B cell (primary cell): ENCODE data around the gene OCA2. TPM values are rescaled to one million over a fixed set of nuclear protein-coding genes. Genes with fewer than 3 reads are reported as not detected.

Experiments
- ATAC-seq: fragments of 200-7000 bp; cut with Tn5 transposase; one replicate; pipeline ENCODE4 v1.10.0; 2021; ENCODE audit warnings: low read depth, mild to moderate bottlenecking, moderate number of reproducible peaks, moderate library complexity
- CTCF ChIA-PET: fragments of 350-600 bp; sonication (Branson Sonifier 250); formaldehyde crosslinking; loops from one replicate; lab custom pipeline; 2021; ENCODE audit warnings: antibody characterized with exemption, inconsistent platforms; lab: Charles Lee
- POLR2A ChIA-PET: fragments of 350-600 bp; sonication (Branson Sonifier 250); formaldehyde crosslinking; loops from one replicate; lab custom pipeline; 2021; ENCODE audit warnings: antibody characterized with exemption; lab: Charles Lee
- DNase-seq: peaks from one replicate; pipeline ENCODE4 v3.0.0; 2013
- H2AFZ ChIP-seq: 2 replicates; pipeline ENCODE4 v1.6.1; 2012; ENCODE audit warnings: mild to moderate bottlenecking, low read depth, low read length; ENCODE audit not compliant: insufficient read depth, poor library complexity, severe bottlenecking
- H3K27ac ChIP-seq, 2 donors: 1 replicate in 1 of 2; 2 replicates in 1 of 2; pipeline ENCODE4 v1.5.1; 2012 to 2013; ENCODE audit warnings: low read length in 2 of 2, mild to moderate bottlenecking in 2 of 2, moderate library complexity in 1 of 2
- H3K27me3 ChIP-seq, 4 experiments: fragments of 200-600 bp in 1 of 4; sonication (generic) in 1 of 4; replicated peaks in 1 of 4; 1 replicate in 2 of 4; 2 replicates in 2 of 4; pipeline versions ENCODE4 v1.6.1 to v1.7.0; 2013 to 2016; ENCODE audit warnings: low read length in 3 of 4, mild to moderate bottlenecking in 2 of 4, mixed read lengths in 1 of 4, moderate library complexity in 1 of 4; ENCODE audit not compliant: insufficient read depth in 4 of 4, control insufficient read depth in 3 of 4; ENCODE audit errors: control extremely low read depth in 1 of 4
- H3K36me3 ChIP-seq, 2 experiments: replicated peaks in 1 of 2; 1 replicate in 1 of 2; 2 replicates in 1 of 2; pipeline versions ENCODE4 v1.6.1 to v1.7.1; 2013; ENCODE audit warnings: low read length in 1 of 2; ENCODE audit not compliant: insufficient read depth in 2 of 2, control insufficient read depth in 1 of 2; ENCODE audit errors: control extremely low read depth in 1 of 2, extremely low read depth in 1 of 2
- H3K4me1 ChIP-seq, 2 donors: fragments of 200-600 bp in 1 of 2; sonication (generic) in 1 of 2; 1 replicate in 1 of 2; 2 replicates in 1 of 2; pipeline versions ENCODE4 v1.5.1 to v1.6.1; 2013 to 2017; ENCODE audit warnings: low read length in 2 of 2; ENCODE audit not compliant: control insufficient read depth in 2 of 2, insufficient read depth in 2 of 2
- H3K4me2 ChIP-seq: replicated peaks from 2 replicates; pipeline ENCODE3; 2012; ENCODE audit warnings: mild to moderate bottlenecking, low read depth, low read length; ENCODE audit not compliant: poor library complexity, severe bottlenecking
- H3K4me3 ChIP-seq, 5 experiments: fragments of 200-600 bp in 1 of 5; sonication (generic) in 1 of 5; 1 replicate in 3 of 5; 2 replicates in 2 of 5; pipeline versions ENCODE4 v1.5.1 to v1.7.0; 2011 to 2016; ENCODE audit warnings: low read length in 4 of 5, mild to moderate bottlenecking in 4 of 5, low read depth in 2 of 5, control low read depth in 1 of 5, moderate library complexity in 1 of 5; ENCODE audit not compliant: insufficient read depth in 1 of 5; ENCODE audit errors: control extremely low read depth in 1 of 5, extremely low read depth in 1 of 5
- H3K79me2 ChIP-seq: fragments of 200-600 bp; sonication (generic); one replicate; pipeline ENCODE4 v1.6.0; 2016; ENCODE audit warnings: low read length; ENCODE audit not compliant: control insufficient read depth, insufficient read depth
- H3K9ac ChIP-seq: fragments of 200-600 bp; sonication (generic); 2 replicates; pipeline ENCODE4 v1.6.1; 2017; ENCODE audit warnings: mild to moderate bottlenecking, low read length, moderate library complexity
- H3K9me3 ChIP-seq, 3 donors: one replicate each; pipeline versions ENCODE4 v1.6.1 to v1.7.1; 2013; ENCODE audit warnings: low read length in 2 of 3; ENCODE audit not compliant: control insufficient read depth in 2 of 3, insufficient read depth in 1 of 3; ENCODE audit errors: control extremely low read depth in 1 of 3
- H4K20me1 ChIP-seq: 2 replicates; pipeline ENCODE4 v1.6.0; 2012; ENCODE audit warnings: mild to moderate bottlenecking, low read length; ENCODE audit not compliant: insufficient read depth, control insufficient read depth, poor library complexity, severe bottlenecking
- H3K27ac Mint-ChIP-seq: one replicate; pipeline ENCODE4 v1.8.0; 2021; ENCODE audit warnings: mixed read lengths
- H3K27me3 Mint-ChIP-seq: one replicate; pipeline ENCODE4 v1.8.0; 2021; ENCODE audit warnings: mixed read lengths
- H3K4me1 Mint-ChIP-seq: one replicate; pipeline ENCODE4 v1.8.0; 2021; ENCODE audit warnings: mixed read lengths
- H3K4me3 Mint-ChIP-seq: one replicate; pipeline ENCODE4 v1.8.0; 2021; ENCODE audit warnings: mixed read lengths
- H3K9me3 Mint-ChIP-seq: one replicate; pipeline ENCODE4 v1.8.0; 2022; ENCODE audit warnings: mixed read lengths; ENCODE audit not compliant: insufficient read depth
- CTCF ChIP-seq: fragments of 200-600 bp; IDR thresholded peaks from one replicate; pipeline ENCODE4 v1.8.0; 2022; ENCODE audit warnings: antibody characterized with exemption, mild to moderate bottlenecking
- EZH2 ChIP-seq: IDR thresholded peaks from 2 replicates; pipeline ENCODE4 v1.6.1; 2012; ENCODE audit warnings: borderline replicate concordance, low read depth, mild to moderate bottlenecking, moderate library complexity, low read length; ENCODE audit not compliant: insufficient read depth, poor library complexity, severe bottlenecking
- WGBS: methylation state at CpG from one replicate; pipeline ENCODE4 v1.1.5; 2013; ENCODE audit warnings: missing lambda C conversion rate; ENCODE audit not compliant: insufficient coverage; 5-methylcytosine and 5-hydroxymethylcytosine counted together
- intact Hi-C: fragments of 100-400 bp; cut with micrococcal nuclease; formaldehyde crosslinking; loops from one replicate; pipeline ENCODE4 v1.10.0; 2022
- polyA plus RNA-seq: library from polyadenylated mRNA; depleted of rRNA; stranded (reverse); fragments of >200 nt; gene quantifications from 2 replicates; pipeline ENCODE4 v1.2.3, GENCODE V29; 2012
- total RNA-seq, 2 donors: library from RNA; stranded (reverse); fragments of 120-200 nt in 1 of 2; gene quantifications; 1 replicate in 1 of 2; 2 replicates in 1 of 2; pipeline versions ENCODE4 v1.2.3 to v1.2.4, GENCODE V29; 2013 to 2022

OCA2 gene
- total and polyA plus RNA-seq, 2 donors (not counting 1 experiment from before 2014, with no cell fraction given): 0.12 TPM; not detected in 1

GRCh38 chr15:28002136-28002861, 96.8 kb downstream of the OCA2 start:
- CTCF ChIA-PET: no interaction called here
- intact Hi-C loops: no loop called here
- Histone ChIP-seq H3K9ac (no peak overlapping the region), H4K20me1 (no peaks in the 10 kb centered on the region), H3K9me3 (peaks cover 0 to 15% (median 0%) of the 10 kb centered on the region in 3 donors), H3K4me3 (no peak overlapping the region), H3K27me3 (no peaks in the 10 kb centered on the region), H2AFZ (no peak overlapping the region), H3K79me2 (no peaks in the 10 kb centered on the region), H3K27ac (no peak overlapping the region), H3K36me3 (no peaks in the 10 kb centered on the region), H3K4me1 (no peaks in the 10 kb centered on the region), H3K4me2 (no peak overlapping the region)
- H3K27me3 Mint-ChIP-seq: no peaks in the 10 kb centered on the region
- H3K4me1 Mint-ChIP-seq: no peaks in the 10 kb centered on the region
- no peak overlapping the region for H3K4me3 Mint-ChIP-seq
- H3K27ac Mint-ChIP-seq: no peak overlapping the region
- 90% methylated on average over 8 of the region's 12 CpGs for WGBS
- ATAC-seq (no peak), DNase-seq (no peak)
- TF ChIP-seq CTCF: no peak
- H3K9me3 Mint-ChIP-seq: peaks cover 7% of the 10 kb centered on the region
- POLR2A ChIA-PET: no interaction called here

GRCh38 chr15:28001641-28002040, 97.5 kb downstream of the OCA2 start:
- 83% methylated on average over 10 of the region's 10 CpGs for WGBS
- H3K4me3 Mint-ChIP-seq: no peak overlapping the region
- H3K36me3 ChIP-seq: no peaks in the 10 kb centered on the region
- H3K27ac ChIP-seq: no peak overlapping the region
- no peaks in the 10 kb centered on the region for H3K4me1 Mint-ChIP-seq
- intact Hi-C loops: no loop called here
- no peaks in the 10 kb centered on the region for H3K4me1 ChIP-seq
- H3K79me2 ChIP-seq: no peaks in the 10 kb centered on the region
- H3K9ac ChIP-seq: no peak overlapping the region
- H3K4me3 ChIP-seq: no peak overlapping the region
- no peak overlapping the region for H3K4me2 ChIP-seq
- peaks cover 0 to 15% (median 0%) of the 10 kb centered on the region in 3 donors for H3K9me3 ChIP-seq
- H4K20me1 ChIP-seq: no peaks in the 10 kb centered on the region
- no peak for TF ChIP-seq EZH2
- TF ChIP-seq CTCF: no peak
- H2AFZ ChIP-seq: no peak overlapping the region
- ATAC-seq (no peak), DNase-seq (no peak)
- H3K27ac Mint-ChIP-seq: no peak overlapping the region
- ChIA-PET CTCF (no interaction called here), POLR2A (no interaction called here)
- no peaks in the 10 kb centered on the region for H3K27me3 ChIP-seq
- no peaks in the 10 kb centered on the region for H3K27me3 Mint-ChIP-seq
- peaks cover 11% of the 10 kb centered on the region for H3K9me3 Mint-ChIP-seq
